ENCODE measurements around the gene PPP1R14D. TPM values are rescaled to one million over a fixed set of nuclear protein-coding genes. Genes with fewer than 3 reads are reported as not detected.

PPP1R14D gene
- total RNA-seq, 1 donor from 2014 or later: not detected

DNA sequence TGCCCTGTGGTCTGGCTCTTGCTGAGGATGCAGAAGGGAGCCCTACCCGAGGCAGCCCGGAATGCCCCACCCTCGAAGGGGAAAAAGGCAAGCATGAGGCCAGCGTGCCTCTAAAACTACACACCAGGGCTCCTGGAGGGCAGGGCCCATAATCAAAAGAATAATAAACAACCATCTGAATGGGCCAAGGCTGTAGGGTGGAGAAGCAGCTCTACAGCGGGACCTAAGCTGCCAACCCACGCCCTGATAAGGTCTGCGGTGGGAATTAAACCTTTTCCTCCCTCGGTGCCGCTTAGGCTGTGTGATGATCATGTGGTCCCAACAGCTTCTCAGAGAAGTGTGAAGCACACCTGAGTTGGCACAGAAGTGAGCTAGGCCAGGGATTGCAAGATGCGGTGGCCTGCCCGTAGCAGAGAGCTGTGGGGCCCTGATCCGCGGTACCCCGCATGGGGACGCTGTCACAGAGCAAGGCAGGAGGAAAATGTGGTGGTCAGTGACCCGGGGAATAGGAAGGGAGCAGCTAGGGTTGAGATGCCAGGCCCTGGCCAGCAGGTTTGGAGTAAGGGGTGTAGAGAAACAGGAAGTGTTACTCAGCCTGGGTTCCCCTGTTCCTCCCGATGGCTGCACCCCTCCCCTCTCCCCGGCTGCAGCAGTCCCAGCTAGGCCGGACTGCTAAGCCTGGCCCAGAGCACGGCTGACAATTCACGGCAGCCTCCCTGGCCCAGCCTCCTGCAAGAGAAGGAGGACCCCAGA, 59.8 kb downstream of the PPP1R14D start:
- Mint-ChIP-seq H3K9me3 (no peaks in the 10 kb centered on the region), H3K36me3 (peaks cover 4% of the 10 kb centered on the region), H3K27me3 (ENCODE audit: insufficient read depth, low read depth) (peaks cover 8% of the 10 kb centered on the region), H3K4me1 (peaks cover 37% of the 10 kb centered on the region), H3K27ac (no peak overlapping the region), H3K4me3 (no peak overlapping the region)
- Histone ChIP-seq H3K36me3 (no peaks in the 10 kb centered on the region), H3F3A (ENCODE audit: low read depth) (peaks cover 27% of the 10 kb centered on the region), H3K9ac (no peak overlapping the region), H3K9me3 (ENCODE audit: low read depth) (no peaks in the 10 kb centered on the region), H2AFZ (replicated peaks) (no peak overlapping the region), H3K4me1 (peaks cover 27% of the 10 kb centered on the region), H3K27ac (no peak overlapping the region), H3K79me2 (ENCODE audit: low read depth) (no peaks in the 10 kb centered on the region), H3K4me2 (no peak overlapping the region), H3K4me3 (no peak overlapping the region), H4K20me1 (ENCODE audit: low read depth) (no peaks in the 10 kb centered on the region), H3K27me3 (peaks cover 18% of the 10 kb centered on the region)
- TF ChIP-seq, protein P1, sequence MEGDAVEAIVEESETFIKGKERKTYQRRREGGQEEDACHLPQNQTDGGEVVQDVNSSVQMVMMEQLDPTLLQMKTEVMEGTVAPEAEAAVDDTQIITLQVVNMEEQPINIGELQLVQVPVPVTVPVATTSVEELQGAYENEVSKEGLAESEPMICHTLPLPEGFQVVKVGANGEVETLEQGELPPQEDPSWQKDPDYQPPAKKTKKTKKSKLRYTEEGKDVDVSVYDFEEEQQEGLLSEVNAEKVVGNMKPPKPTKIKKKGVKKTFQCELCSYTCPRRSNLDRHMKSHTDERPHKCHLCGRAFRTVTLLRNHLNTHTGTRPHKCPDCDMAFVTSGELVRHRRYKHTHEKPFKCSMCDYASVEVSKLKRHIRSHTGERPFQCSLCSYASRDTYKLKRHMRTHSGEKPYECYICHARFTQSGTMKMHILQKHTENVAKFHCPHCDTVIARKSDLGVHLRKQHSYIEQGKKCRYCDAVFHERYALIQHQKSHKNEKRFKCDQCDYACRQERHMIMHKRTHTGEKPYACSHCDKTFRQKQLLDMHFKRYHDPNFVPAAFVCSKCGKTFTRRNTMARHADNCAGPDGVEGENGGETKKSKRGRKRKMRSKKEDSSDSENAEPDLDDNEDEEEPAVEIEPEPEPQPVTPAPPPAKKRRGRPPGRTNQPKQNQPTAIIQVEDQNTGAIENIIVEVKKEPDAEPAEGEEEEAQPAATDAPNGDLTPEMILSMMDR (IDR thresholded peaks at IDR 0.05): no peak
- no peak for TF ChIP-seq EZH2phosphoT487 (IDR thresholded peaks at IDR 0.05)
- no peak for TF ChIP-seq EZH2 (IDR thresholded peaks at IDR 0.05)
- no peak for DNase-seq (ENCODE audit: low spot score)

DNA sequence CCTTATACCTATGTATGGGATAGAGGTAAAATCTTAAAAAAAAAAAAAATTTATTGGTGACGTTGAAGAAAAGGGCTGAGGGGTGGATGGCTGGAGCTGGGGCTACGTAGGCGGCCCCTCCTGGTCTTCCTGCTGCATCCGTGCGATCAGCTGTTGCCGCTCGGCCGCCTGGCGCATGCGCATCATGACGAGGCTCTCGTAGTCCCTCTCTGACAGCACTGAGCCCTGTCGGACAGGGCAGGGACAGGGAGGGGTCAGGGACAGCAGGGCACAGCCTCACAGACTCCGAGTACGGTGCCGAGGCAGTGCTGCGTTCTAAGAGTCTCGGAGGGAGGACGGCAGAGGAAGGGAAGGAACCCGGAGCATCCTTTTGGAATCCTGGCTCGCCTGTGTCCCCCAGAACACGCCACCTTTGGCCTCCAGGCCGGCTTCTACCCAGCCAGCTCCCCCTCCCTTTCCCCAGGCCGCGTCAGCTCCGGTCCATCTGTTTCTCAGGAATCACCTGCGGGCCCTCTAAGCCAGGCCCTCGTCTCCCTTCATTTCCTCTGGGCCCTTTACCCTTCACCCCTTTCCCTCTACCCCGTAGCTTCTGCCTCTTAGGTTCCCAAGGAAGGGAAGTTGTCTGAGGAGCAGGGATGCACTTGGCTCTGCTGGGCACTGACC, 60.5 kb downstream of the PPP1R14D start:
- Histone ChIP-seq H3K9me3 (ENCODE audit: low read depth) (no peaks in the 10 kb centered on the region), H3K27ac (no peak overlapping the region), H3K4me3 (no peak overlapping the region), H3F3A (ENCODE audit: low read depth) (peaks cover 28% of the 10 kb centered on the region), H3K4me1 (peaks cover 31% of the 10 kb centered on the region), H4K20me1 (ENCODE audit: low read depth) (no peaks in the 10 kb centered on the region), H3K79me2 (ENCODE audit: low read depth) (no peaks in the 10 kb centered on the region), H3K4me2 (no peak overlapping the region), H2AFZ (replicated peaks) (no peak overlapping the region), H3K9ac (no peak overlapping the region), H3K27me3 (peaks cover 26% of the 10 kb centered on the region), H3K36me3 (no peaks in the 10 kb centered on the region)
- no peak overlapping the region for H3K27ac Mint-ChIP-seq
- H3K27me3 Mint-ChIP-seq (ENCODE audit: insufficient read depth, low read depth): peaks cover 8% of the 10 kb centered on the region
- H3K4me3 Mint-ChIP-seq: no peak overlapping the region
- peaks cover 42% of the 10 kb centered on the region for H3K4me1 Mint-ChIP-seq
- peaks cover 2% of the 10 kb centered on the region for H3K36me3 Mint-ChIP-seq
- H3K9me3 Mint-ChIP-seq: no peaks in the 10 kb centered on the region
- TF ChIP-seq, protein P1 (IDR thresholded peaks at IDR 0.05): no peak
- no peak for TF ChIP-seq EZH2phosphoT487 (IDR thresholded peaks at IDR 0.05)
- TF ChIP-seq EZH2 (IDR thresholded peaks at IDR 0.05): no peak
- DNase-seq (ENCODE audit: low spot score): no peak

DNA sequence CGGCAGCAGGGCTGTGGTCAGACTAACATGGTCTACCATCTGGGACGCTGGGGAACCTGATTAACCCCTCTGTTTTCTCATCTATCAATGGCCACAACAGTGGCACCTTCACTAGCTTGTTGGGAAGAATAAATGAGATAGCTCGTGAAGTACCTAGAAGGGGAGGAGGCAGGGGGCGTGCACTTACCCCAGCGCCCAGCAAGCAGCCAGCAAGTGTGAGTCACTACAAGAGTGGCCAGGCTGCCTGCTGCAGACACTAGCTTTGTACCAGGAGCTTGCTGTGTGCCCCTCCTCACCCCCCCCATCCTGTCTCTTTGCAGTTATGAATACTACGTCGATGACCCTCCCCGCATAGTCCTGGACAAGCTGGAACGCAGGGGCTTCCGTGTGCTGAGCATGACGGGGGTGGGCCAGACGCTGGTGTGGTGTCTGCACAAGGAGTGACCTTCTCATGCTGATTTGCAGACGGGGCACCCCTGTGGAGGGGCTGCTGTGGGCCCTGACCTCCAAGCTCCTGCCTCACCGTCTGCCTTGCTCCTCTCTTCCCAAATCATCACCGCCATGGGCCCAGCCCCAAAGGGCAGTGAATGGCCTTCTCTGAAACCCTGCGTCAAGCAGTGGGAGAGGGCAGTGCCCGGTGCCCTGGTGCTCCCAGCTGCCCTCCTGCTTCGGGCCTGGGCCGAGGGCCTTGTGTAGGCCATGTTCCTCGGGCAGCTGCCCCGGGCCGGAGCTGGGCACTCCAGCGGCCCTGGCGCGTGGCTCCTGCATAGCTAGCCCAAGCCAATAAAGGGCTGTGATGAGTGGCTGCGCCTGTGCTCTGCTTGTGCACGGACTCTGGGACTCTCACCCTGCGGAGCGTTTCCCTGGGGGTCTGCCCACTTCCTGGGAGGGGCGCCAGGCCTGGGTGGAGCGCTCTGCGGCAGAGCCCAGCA, 61.3 kb downstream of the PPP1R14D start:
- Histone ChIP-seq H3K4me3 (no peak overlapping the region), H3K27me3 (peaks cover 34% of the 10 kb centered on the region), H3K79me2 (ENCODE audit: low read depth) (no peaks in the 10 kb centered on the region), H2AFZ (replicated peaks) (no peak overlapping the region), H3K36me3 (no peaks in the 10 kb centered on the region), H3K9ac (no peak overlapping the region), H3F3A (ENCODE audit: low read depth) (peaks cover 28% of the 10 kb centered on the region), H3K9me3 (ENCODE audit: low read depth) (no peaks in the 10 kb centered on the region), H3K27ac (no peak overlapping the region), H3K4me2 (no peak overlapping the region), H3K4me1 (peaks cover 31% of the 10 kb centered on the region), H4K20me1 (ENCODE audit: low read depth) (no peaks in the 10 kb centered on the region)
- Mint-ChIP-seq H3K4me1 (peaks cover 43% of the 10 kb centered on the region), H3K27me3 (ENCODE audit: insufficient read depth, low read depth) (peaks cover 11% of the 10 kb centered on the region), H3K9me3 (no peaks in the 10 kb centered on the region), H3K27ac (no peak overlapping the region), H3K36me3 (peaks cover 2% of the 10 kb centered on the region), H3K4me3 (no peak overlapping the region)
- DNase-seq (ENCODE audit: low spot score): no peak
- TF ChIP-seq, protein P1 (IDR thresholded peaks at IDR 0.05): no peak
- TF ChIP-seq EZH2 (IDR thresholded peaks at IDR 0.05) (no peak), EZH2phosphoT487 (IDR thresholded peaks at IDR 0.05) (no peak)

Measured in neural progenitor cell (in vitro differentiated cells).